GM19468 (cell line): Measurements from ENCODE around the gene HIVEP2.

ENCODE experiments used
- ATAC-seq: cut with Tn5 transposase; IDR thresholded peaks from one replicate; pipeline ENCODE4 v1.9.1; 2021; ENCODE audit warnings: mild to moderate bottlenecking, moderate library complexity, moderate number of reproducible peaks; ENCODE audit not compliant: unreplicated experiment; ENCODE audit errors: extremely low read depth

HIVEP2 gene

DNA sequence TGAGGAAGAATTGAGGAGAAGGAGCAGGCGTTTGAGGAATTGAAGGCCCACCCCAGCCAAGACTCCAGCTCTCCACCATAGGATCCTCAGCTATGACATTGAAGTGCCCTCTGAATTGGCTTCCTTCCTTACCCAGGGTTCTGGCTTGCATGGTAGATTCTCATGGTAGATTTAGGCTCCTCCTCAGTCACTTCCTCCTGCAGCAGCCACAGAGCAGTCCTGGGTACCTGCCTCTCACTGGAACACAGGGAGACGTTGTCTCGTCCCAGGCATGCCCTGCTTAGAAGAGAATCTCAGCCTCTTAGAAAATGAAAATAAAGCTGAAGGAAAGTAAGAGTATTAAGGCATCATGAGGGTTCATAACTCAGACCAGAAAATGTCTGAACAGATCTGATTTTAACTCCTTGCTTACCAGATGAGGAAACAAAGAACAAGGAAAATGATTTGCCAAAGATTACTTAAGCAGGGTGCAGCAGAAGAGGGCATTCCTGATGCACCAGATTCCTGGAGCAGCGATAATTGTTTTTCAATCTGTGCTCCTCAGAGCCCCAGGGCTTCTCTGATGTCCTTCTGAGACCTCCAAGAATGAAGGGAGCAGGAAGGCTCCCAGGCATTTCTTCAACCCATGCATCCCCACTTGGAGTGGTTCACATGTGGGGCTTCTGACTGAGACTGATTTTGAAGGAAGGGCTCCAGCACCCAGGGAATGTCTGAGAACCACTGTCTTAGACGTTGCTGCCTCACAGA is 219.8 kb downstream of the HIVEP2 start:
- ATAC-seq = no peak

DNA sequence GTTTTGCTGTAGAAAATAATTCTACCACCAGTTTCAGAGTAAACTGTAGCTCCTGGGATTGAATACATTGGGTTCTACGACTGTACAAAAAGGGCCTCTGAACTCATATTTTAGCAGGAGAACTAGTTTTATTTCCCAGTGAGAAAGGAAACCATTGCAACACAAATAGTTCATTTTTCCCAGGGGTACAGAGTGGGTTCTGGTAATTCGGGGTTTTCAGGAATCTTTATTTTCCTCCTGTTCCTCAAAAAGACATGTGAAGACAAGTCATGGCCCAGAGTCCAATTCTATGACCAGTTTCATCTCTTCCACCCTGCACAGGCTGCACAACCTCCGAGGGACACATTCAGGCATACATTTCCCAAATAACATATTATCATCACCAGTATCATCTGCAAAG is 222.1 kb downstream of the HIVEP2 start:
- ATAC-seq = no peak

DNA sequence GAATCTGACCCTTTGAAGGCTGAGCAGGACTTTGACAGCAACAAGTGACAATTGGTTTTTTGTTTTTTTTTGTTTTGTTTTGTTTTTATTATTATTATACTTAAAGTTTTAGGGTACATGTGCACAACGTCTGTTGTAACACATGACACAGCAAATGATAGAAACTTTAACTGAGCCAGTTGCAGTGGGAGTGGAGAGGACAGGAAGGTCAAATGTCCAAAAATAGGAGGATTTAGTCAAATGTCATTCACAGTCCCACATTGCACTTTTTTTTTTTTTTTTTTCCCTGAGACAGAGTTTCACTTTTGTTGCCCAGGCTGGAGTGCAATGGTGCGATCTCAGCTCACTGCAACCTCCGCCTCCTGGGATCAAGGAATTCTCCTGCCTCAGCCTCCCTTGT is 223.0 kb downstream of the HIVEP2 start:
- no peak for ATAC-seq

DNA sequence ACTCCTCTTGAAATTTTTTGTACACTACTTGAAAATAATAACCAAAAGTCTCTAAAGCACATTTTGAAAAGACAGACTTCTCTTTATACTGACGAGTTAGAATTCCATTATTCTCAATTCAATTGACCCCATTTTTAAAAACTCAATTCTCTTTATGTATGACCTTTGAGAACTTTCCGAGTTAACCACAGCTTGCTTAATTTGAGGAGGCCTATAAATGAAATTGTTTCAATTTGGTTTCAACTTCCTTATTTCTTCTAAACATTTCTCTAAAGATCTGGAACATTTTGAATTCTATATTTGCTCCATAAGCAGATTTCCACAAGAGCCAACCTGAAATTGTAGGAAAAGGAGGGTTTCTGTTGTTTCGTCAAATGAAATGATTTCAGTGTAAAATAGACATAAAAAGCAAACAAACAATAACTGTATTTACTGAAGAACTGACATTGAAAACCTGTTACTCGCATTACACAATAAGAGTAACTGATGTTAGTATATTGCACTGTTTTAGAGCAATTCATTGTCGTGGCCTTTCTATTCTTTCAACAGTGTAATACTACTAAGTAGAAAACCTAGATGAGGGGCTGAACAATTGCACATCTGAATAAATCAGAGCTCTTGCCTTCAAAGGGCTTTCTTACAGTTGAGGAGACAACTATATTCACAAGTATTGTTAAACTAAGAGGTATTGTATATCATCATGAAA is 223.6 kb downstream of the HIVEP2 start:
- no peak for ATAC-seq

DNA sequence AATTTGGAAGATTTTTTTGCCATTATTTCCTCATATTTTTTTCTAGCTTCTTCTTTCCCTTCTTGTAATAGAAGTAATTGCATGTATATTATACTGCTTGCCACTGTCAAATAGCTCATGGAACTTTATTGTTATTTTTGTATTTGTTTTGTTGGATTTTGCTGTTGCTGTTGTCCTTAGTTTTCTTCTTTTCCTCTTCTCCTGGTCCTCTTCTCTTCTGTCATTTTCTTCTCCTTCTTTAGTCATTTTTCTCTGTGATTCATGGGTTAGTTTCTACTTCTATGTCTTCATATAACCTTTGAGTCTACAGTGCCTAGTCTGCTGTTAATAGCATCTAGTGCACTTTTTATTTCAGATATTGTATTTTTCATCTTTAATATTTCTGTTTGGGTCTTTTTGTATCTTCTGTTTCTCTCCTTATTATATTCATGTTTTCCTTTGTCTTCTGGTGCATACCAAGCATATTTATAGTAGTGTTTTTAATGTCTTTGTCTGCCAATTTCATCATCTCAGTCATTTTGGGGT is 226.2 kb downstream of the HIVEP2 start:
- no peak for ATAC-seq

DNA sequence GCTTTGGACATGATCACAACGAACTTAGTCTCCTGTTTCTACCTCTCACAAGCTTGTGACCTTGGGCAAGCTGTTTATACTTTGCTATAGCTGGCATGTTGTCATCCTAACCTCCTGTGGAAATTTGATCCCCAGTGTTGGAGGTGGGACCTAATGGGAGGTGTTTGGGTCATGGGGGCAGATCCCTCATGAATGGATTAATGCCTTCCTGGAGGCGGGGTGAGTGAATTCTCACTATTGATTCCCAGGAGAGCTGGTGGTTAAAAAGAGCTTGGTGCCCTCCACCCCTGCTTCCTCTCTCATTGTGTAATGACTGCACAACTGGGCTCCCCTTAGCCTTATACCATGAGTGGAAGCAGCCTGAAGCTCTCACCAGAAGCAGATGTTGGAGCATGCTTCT is 228.9 kb downstream of the HIVEP2 start:
- no peak for ATAC-seq

DNA sequence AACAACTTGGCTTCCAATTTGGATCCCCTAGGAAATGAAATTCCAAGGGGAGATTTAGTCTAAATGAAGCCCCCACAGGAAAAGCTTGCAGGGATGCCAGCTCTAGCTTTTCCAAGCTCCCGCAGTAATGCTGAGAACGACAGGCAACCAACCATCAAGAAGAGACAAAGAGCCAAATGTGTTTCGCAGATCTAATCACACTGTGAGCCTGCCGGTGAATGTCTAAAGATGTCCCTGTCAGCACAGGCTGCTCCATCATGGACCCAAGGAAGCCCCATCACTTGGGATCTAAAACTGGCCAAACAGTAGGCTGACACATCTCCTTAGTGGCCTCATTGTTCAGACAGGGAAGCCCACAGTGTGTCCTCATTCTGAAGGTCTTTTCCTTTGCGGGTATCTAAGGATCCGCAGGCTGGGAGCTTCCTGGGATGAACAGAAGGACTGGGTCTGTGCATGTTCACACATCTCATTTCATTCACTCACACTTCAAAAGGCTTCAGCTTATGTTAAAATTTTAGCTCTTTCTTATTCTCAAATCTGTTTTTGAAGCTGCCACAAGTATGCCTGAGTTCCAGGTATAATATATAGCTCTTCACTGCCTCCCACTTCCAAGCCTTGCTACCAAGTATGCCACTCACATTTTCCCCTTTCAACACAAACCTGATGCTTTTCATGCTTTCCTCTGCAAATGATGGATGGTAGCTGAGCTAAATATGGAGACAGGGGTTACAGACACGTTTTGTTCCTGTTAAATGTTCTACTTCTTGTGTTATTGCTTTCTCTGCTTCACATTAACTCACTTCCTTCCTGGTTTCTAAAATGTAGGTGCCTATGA is 229.8 kb downstream of the HIVEP2 start:
- no peak for ATAC-seq

GRCh38 chr6:142713959-142714358 is 231.0 kb downstream of the HIVEP2 start:
- no peak for ATAC-seq

DNA sequence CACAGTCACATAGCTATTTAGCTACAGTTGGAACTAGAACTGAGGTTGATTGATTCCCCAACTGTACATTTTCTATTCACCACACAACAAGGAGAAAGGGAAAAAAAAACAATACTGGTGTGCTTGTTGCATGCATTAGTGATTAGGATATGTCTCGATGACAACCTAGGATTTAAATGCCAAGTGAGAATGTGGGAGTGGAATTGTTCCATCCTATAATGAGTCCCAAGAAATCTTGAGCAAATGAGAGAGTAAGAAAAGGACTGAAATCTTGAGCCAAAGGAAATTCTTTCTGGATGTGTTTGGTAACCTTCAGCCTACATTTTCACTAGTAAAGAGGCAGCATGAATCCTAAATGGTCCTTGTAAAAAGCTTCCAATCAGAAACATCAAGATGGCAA is 232.7 kb downstream of the HIVEP2 start:
- no peak for ATAC-seq

- ATAC-seq = no peak
Measured at GRCh38 chr6:142708651-142709050, 236.3 kb downstream of the HIVEP2 start.

GRCh38 chr6:142707255-142707654 is 237.7 kb downstream of the HIVEP2 start:
- ATAC-seq = no peak

GRCh38 chr6:142706210-142706609 is 238.8 kb downstream of the HIVEP2 start:
- no peak for ATAC-seq

- ATAC-seq = no peak
Measured at GRCh38 chr6:142705054-142705453, 239.9 kb downstream of the HIVEP2 start.

GRCh38 chr6:142702501-142703460 is 242.2 kb downstream of the HIVEP2 start:
- no peak for ATAC-seq
